MM.1S (cell line): ENCODE results near the gene POMP.

Source experiments
- DNase-seq: peaks from one replicate; pipeline ENCODE4 v3.0.0-alpha.2; 2015
- H2AFZ ChIP-seq: fragments of 300-600 bp; sonication (generic); 2 replicates; pipeline ENCODE4 v1.6.0; 2016; ENCODE audit warnings: antibody characterized with exemption, low read length
- H3F3A ChIP-seq: fragments of 300-600 bp; sonication (generic); 2 replicates; pipeline ENCODE4 v1.6.1; 2016; ENCODE audit warnings: mild to moderate bottlenecking, antibody characterized with exemption, low read length, moderate library complexity, mixed read lengths; ENCODE audit not compliant: insufficient read depth
- H3K27ac ChIP-seq: fragments of 300-600 bp; sonication (generic); 2 replicates; pipeline ENCODE4 v1.5.1; 2016; ENCODE audit warnings: mild to moderate bottlenecking, low read length
- H3K27me3 ChIP-seq: fragments of 300-600 bp; sonication (generic); replicated peaks from 2 replicates; pipeline ENCODE4 v1.6.0; 2016; ENCODE audit warnings: low read length; ENCODE audit not compliant: insufficient read depth
- H3K36me3 ChIP-seq: fragments of 300-600 bp; sonication (generic); replicated peaks from 2 replicates; pipeline ENCODE4 v1.6.1; 2016; ENCODE audit warnings: mild to moderate bottlenecking, low read length, mixed read lengths; ENCODE audit not compliant: insufficient read depth
- H3K4me1 ChIP-seq: fragments of 300-600 bp; sonication (generic); 2 replicates; pipeline ENCODE4 v1.6.1; 2016; ENCODE audit warnings: low read length, mixed read lengths
- H3K4me2 ChIP-seq: fragments of 300-600 bp; sonication (generic); 2 replicates; pipeline ENCODE4 v1.6.0; 2016; ENCODE audit warnings: low read depth, low read length
- H3K4me3 ChIP-seq: fragments of 300-600 bp; sonication (generic); 2 replicates; pipeline ENCODE4 v1.5.1; 2016; ENCODE audit warnings: low read length, mixed read lengths
- H3K79me2 ChIP-seq: fragments of 300-600 bp; sonication (generic); 2 replicates; pipeline ENCODE4 v1.6.1; 2016; ENCODE audit warnings: mixed run types, low read length, mixed read lengths
- H3K9ac ChIP-seq: fragments of 300-600 bp; sonication (generic); 2 replicates; pipeline ENCODE4 v1.6.1; 2016; ENCODE audit warnings: low read length, mixed read lengths
- H3K9me2 ChIP-seq: fragments of 300-600 bp; sonication (generic); replicated peaks from 2 replicates; pipeline ENCODE4 v1.6.1; 2016; ENCODE audit warnings: mild to moderate bottlenecking, low read length, mixed read lengths; ENCODE audit not compliant: insufficient read depth
- H3K9me3 ChIP-seq: fragments of 300-600 bp; sonication (generic); replicated peaks from 2 replicates; pipeline ENCODE4 v1.6.1; 2016; ENCODE audit warnings: mild to moderate bottlenecking, low read length, mixed read lengths; ENCODE audit not compliant: insufficient read depth
- H4K20me1 ChIP-seq: fragments of 300-600 bp; sonication (generic); 2 replicates; pipeline ENCODE4 v1.6.1; 2016; ENCODE audit warnings: mild to moderate bottlenecking, low read length, moderate library complexity, mixed read lengths; ENCODE audit not compliant: insufficient read depth
- EZH2 ChIP-seq: fragments of 300-600 bp; sonication (generic); optimal IDR thresholded peaks from 2 replicates; pipeline ENCODE3; 2017; ENCODE audit warnings: low read depth, mild to moderate bottlenecking, antibody characterized with exemption, low read length, mixed read lengths
- EZH2phosphoT487 ChIP-seq: fragments of 300-600 bp; sonication (generic); IDR thresholded peaks from 2 replicates; pipeline ENCODE4 v1.6.1; 2018; ENCODE audit warnings: antibody characterized with exemption, low read length
- TF ChIP-seq, protein P1 (sequence below): fragments of 300-600 bp; sonication (generic); IDR thresholded peaks from 2 replicates; pipeline ENCODE4 v1.5.1; 2016; ENCODE audit warnings: antibody characterized with exemption, low read length, mixed read lengths

The POMP gene

DNA sequence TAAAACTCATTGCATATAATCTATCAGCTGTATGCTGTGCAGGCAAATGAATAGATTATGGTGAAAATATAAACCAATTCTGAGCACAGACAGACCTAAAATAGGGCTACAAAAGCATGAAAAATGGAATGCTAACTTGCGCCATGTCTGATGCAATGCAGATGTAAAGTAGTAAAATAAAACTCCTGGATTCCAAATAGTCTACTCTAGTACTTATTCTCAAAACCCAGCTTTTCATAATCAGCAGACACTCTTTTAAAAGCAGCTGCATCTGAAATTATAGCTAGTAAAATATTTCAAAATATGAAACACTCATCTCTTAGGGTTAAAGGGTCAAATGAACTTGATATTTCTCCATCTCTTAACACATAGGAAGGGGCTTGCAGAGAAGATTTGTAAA is 4.7 kb upstream of the POMP start:
- no peak overlapping the region for H3K9ac ChIP-seq
- H3K9me3 ChIP-seq = no peaks in the 10 kb centered on the region
- no peak for DNase-seq
- H3K36me3 ChIP-seq = no peaks in the 10 kb centered on the region
- no peaks in the 10 kb centered on the region for H4K20me1 ChIP-seq
- H3K79me2 ChIP-seq = peaks cover 20% of the 10 kb centered on the region
- H3K4me1 ChIP-seq = no peaks in the 10 kb centered on the region; the same call in 1 of the 2 replicates
- H3K9me2 ChIP-seq = no peaks in the 10 kb centered on the region
- H3K4me2 ChIP-seq = no peak overlapping the region
- H3K4me3 ChIP-seq = no peak overlapping the region
- H3K27ac ChIP-seq = no peak overlapping the region
- H3F3A ChIP-seq = no peaks in the 10 kb centered on the region
- TF ChIP-seq, protein P1, sequence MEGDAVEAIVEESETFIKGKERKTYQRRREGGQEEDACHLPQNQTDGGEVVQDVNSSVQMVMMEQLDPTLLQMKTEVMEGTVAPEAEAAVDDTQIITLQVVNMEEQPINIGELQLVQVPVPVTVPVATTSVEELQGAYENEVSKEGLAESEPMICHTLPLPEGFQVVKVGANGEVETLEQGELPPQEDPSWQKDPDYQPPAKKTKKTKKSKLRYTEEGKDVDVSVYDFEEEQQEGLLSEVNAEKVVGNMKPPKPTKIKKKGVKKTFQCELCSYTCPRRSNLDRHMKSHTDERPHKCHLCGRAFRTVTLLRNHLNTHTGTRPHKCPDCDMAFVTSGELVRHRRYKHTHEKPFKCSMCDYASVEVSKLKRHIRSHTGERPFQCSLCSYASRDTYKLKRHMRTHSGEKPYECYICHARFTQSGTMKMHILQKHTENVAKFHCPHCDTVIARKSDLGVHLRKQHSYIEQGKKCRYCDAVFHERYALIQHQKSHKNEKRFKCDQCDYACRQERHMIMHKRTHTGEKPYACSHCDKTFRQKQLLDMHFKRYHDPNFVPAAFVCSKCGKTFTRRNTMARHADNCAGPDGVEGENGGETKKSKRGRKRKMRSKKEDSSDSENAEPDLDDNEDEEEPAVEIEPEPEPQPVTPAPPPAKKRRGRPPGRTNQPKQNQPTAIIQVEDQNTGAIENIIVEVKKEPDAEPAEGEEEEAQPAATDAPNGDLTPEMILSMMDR = no peak
- TF ChIP-seq EZH2 = no peak
- TF ChIP-seq EZH2phosphoT487 = no peak
- no peaks in the 10 kb centered on the region for H3K27me3 ChIP-seq
- H2AFZ ChIP-seq = no peak overlapping the region

DNA sequence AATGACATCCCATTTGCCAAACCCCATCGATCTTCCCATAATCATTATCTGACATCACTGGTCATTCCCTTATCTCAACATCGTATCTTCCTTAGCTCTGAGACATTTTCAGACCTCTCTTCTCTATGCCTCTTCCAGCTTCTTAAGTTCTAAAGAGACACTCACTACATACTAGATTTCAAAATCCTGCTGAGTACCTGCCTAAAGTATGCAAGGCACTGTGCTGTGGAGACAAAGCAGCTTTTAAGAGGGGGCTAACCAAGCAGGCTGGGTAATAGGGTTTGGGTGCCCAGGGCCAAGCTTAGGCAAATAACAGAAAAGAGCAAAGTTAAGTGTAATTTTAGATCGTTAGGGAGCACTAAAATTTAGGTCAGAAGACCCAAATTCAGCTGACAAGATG is 3.4 kb upstream of the POMP start:
- Histone ChIP-seq H3K79me2 (peaks cover 33% of the 10 kb centered on the region), H3K27me3 (no peaks in the 10 kb centered on the region), H3K36me3 (no peaks in the 10 kb centered on the region), H4K20me1 (no peaks in the 10 kb centered on the region), H3K27ac (no peak overlapping the region), H3K4me2 (no peak overlapping the region), H3K9me3 (no peaks in the 10 kb centered on the region), H2AFZ (no peak overlapping the region), H3F3A (no peaks in the 10 kb centered on the region), H3K4me1 (no peaks in the 10 kb centered on the region; the same call in 1 of the 2 replicates), H3K4me3 (no peak overlapping the region), H3K9me2 (no peaks in the 10 kb centered on the region), H3K9ac (no peak overlapping the region)
- DNase-seq = no peak
- no peak for TF ChIP-seq EZH2
- TF ChIP-seq EZH2phosphoT487 = no peak
- TF ChIP-seq, protein P1 = no peak

DNA sequence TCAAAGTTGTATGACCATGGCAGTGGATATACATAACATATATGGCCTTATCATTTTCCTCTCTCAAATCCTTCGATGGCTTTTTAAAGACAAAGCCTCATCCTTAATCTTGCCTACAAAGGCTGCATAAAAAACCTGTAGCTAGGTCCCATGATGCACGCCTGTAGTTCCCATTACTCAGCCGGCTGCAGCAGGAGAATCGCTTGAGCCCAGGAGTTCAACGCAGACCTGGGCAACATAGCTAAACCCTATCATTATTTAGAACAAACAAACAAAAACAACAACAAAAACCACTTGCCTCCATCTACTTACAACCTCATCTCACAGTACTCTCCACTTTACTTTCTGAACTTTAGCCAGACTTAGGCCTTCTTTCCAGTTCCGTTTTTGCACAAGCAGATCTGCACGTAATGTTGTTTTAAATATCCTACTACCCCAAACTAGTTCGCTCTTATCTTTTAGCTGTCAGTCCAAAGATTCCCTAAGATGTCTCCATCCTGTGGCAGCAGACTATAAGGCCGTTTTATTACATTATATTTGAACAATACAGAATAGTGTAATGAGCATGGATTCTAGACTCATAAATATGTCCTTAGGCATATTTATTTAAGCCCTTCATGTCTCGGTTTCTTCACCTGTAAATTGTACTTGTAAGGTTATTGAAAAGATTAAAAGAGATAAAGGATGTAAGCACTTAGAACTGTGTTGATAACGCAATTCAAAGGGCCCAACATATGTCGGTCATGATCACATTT is 969 bp upstream of the POMP start:
- Histone ChIP-seq H3K9me3 (no peaks in the 10 kb centered on the region), H2AFZ (peak overlapping the region; percentile 64), H3K4me3 (peak overlapping the region; percentile 88), H3K4me1 (no peaks in the 10 kb centered on the region; the same call in 1 of the 2 replicates), H3F3A (no peaks in the 10 kb centered on the region), H4K20me1 (no peaks in the 10 kb centered on the region), H3K9me2 (no peaks in the 10 kb centered on the region), H3K27ac (no peak overlapping the region; the same call in 1 of the 2 replicates), H3K9ac (peak overlapping the region; percentile 80), H3K36me3 (no peaks in the 10 kb centered on the region), H3K27me3 (no peaks in the 10 kb centered on the region), H3K4me2 (peak overlapping the region; percentile 54), H3K79me2 (peaks cover 55% of the 10 kb centered on the region)
- no peak for DNase-seq
- no peak for TF ChIP-seq EZH2
- TF ChIP-seq EZH2phosphoT487 = no peak
- TF ChIP-seq, protein P1 = no peak
